CD4-positive, alpha-beta T cell treated with Interleukin-6 at 100 ng/mL for 8 hours (primary cell): ENCODE data around the gene AGK.
"Not testable (repeated sequence)": the region's sequence is repeated elsewhere in the genome, so short reads cannot be mapped to it uniquely, and the experiment has no call there.

Experiments used
- DNase-seq: peaks from one replicate; pipeline ENCODE4 v3.0.0-alpha.2; 2020; ENCODE audit warnings: mixed read lengths, low spot score

Gene AGK

GRCh38 chr7:141587304-141587703 is 36.1 kb downstream of the AGK start:
- DNase-seq = no peak

- no peak for DNase-seq
Observed at GRCh38 chr7:141588912-141589311, 37.7 kb downstream of the AGK start.

GRCh38 chr7:141590071-141590470 is 38.9 kb downstream of the AGK start:
- no peak for DNase-seq

- no peak for DNase-seq
Observed at GRCh38 chr7:141590666-141591065, 39.5 kb downstream of the AGK start.

GRCh38 chr7:141593134-141593533 is 41.9 kb downstream of the AGK start:
- no peak for DNase-seq

GRCh38 chr7:141597966-141598365 is 46.8 kb downstream of the AGK start:
- DNase-seq = no peak

- no peak for DNase-seq
Observed at GRCh38 chr7:141598408-141598807, 47.2 kb downstream of the AGK start.

GRCh38 chr7:141600168-141601006 is 49.2 kb downstream of the AGK start:
- DNase-seq = no peak

GRCh38 chr7:141609576-141609975 is 58.4 kb downstream of the AGK start:
- no peak for DNase-seq

- no peak for DNase-seq
Observed at GRCh38 chr7:141610671-141611070, 59.5 kb downstream of the AGK start.

GRCh38 chr7:141612861-141613260 is 61.7 kb downstream of the AGK start:
- DNase-seq = no peak

GRCh38 chr7:141617280-141617679 is 66.1 kb downstream of the AGK start:
- no peak for DNase-seq

GRCh38 chr7:141619745-141620144 is 68.5 kb downstream of the AGK start:
- DNase-seq = no peak

- no peak for DNase-seq
Observed at GRCh38 chr7:141624763-141625162, 73.6 kb downstream of the AGK start.

GRCh38 chr7:141630621-141631020 is 79.4 kb downstream of the AGK start:
- no peak for DNase-seq

- DNase-seq = no peak
Observed at GRCh38 chr7:141631525-141631924, 80.3 kb downstream of the AGK start.

GRCh38 chr7:141634065-141634464 is 82.9 kb downstream of the AGK start:
- DNase-seq = no peak

- DNase-seq = no peak
Observed at GRCh38 chr7:141636053-141636452, 84.8 kb downstream of the AGK start.

GRCh38 chr7:141640239-141640840 is 89.1 kb downstream of the AGK start:
- DNase-seq = no peak

- no peak for DNase-seq
Observed at GRCh38 chr7:141641876-141642275, 90.7 kb downstream of the AGK start.

- no peak for DNase-seq
Observed at GRCh38 chr7:141645188-141645587, 94.0 kb downstream of the AGK start.

GRCh38 chr7:141646826-141647480 is 95.7 kb downstream of the AGK start:
- DNase-seq = no peak

- not testable (repeated sequence) for DNase-seq
Observed at GRCh38 chr7:141647701-141648100, 96.5 kb downstream of the AGK start.
